ENCODE measurements around the gene WFS1.

DNA sequence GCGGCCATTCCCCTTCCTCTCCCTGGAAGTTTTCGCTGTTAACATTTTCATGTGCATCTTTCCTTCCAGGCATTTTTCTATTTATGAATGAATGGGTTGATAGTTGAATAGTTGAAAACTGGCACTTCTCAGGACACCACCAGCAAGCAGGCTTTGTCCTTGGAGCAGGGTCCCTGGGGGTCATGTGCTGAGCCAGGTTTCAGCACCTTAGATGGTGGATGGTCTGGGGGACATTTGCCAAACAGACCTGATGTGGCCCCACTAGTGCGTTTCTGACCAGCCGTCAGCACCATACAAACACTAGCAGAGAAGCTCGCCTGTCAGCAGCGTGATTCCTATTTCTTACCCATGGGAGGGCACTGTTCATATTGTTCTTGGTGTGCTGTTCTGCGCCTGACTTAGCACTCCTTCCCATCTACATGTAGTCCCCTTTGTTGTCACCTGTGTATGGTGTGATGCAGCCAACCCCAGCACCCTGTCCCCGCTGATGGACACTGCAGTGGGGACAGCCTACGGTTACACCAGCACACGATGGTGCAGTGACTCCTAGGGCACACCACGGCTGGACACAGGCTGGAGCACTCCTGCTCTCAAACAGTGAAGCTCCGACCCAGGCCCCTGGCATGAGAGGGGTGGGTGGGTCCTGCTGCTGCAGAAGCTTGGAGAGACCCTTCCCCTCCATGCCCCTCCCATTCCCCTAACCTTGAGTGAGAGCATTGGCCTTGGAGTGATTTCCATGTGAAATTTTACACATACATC, 27.2 kb upstream of the WFS1 start:
- TF ChIP-seq POLR2A (IDR thresholded peaks at IDR 0.05): no peak
- TF ChIP-seq, protein P1, sequence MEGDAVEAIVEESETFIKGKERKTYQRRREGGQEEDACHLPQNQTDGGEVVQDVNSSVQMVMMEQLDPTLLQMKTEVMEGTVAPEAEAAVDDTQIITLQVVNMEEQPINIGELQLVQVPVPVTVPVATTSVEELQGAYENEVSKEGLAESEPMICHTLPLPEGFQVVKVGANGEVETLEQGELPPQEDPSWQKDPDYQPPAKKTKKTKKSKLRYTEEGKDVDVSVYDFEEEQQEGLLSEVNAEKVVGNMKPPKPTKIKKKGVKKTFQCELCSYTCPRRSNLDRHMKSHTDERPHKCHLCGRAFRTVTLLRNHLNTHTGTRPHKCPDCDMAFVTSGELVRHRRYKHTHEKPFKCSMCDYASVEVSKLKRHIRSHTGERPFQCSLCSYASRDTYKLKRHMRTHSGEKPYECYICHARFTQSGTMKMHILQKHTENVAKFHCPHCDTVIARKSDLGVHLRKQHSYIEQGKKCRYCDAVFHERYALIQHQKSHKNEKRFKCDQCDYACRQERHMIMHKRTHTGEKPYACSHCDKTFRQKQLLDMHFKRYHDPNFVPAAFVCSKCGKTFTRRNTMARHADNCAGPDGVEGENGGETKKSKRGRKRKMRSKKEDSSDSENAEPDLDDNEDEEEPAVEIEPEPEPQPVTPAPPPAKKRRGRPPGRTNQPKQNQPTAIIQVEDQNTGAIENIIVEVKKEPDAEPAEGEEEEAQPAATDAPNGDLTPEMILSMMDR (IDR thresholded peaks at IDR 0.05): no peak

All from thyroid gland (tissue), 4 donors.